ENCODE results near the gene ZSCAN20. TPM values are rescaled to one million over a fixed set of nuclear protein-coding genes. Genes with fewer than 3 reads are reported as not detected.

ZSCAN20 gene
- total and polyA plus RNA-seq, 2 experiments from 2014 or later: 0.91 to 4.9 TPM

GRCh38 chr1:33436557-33437285 lies 35.7 kb upstream of the ZSCAN20 start (continued):
- TF ChIP-seq, protein P1, sequence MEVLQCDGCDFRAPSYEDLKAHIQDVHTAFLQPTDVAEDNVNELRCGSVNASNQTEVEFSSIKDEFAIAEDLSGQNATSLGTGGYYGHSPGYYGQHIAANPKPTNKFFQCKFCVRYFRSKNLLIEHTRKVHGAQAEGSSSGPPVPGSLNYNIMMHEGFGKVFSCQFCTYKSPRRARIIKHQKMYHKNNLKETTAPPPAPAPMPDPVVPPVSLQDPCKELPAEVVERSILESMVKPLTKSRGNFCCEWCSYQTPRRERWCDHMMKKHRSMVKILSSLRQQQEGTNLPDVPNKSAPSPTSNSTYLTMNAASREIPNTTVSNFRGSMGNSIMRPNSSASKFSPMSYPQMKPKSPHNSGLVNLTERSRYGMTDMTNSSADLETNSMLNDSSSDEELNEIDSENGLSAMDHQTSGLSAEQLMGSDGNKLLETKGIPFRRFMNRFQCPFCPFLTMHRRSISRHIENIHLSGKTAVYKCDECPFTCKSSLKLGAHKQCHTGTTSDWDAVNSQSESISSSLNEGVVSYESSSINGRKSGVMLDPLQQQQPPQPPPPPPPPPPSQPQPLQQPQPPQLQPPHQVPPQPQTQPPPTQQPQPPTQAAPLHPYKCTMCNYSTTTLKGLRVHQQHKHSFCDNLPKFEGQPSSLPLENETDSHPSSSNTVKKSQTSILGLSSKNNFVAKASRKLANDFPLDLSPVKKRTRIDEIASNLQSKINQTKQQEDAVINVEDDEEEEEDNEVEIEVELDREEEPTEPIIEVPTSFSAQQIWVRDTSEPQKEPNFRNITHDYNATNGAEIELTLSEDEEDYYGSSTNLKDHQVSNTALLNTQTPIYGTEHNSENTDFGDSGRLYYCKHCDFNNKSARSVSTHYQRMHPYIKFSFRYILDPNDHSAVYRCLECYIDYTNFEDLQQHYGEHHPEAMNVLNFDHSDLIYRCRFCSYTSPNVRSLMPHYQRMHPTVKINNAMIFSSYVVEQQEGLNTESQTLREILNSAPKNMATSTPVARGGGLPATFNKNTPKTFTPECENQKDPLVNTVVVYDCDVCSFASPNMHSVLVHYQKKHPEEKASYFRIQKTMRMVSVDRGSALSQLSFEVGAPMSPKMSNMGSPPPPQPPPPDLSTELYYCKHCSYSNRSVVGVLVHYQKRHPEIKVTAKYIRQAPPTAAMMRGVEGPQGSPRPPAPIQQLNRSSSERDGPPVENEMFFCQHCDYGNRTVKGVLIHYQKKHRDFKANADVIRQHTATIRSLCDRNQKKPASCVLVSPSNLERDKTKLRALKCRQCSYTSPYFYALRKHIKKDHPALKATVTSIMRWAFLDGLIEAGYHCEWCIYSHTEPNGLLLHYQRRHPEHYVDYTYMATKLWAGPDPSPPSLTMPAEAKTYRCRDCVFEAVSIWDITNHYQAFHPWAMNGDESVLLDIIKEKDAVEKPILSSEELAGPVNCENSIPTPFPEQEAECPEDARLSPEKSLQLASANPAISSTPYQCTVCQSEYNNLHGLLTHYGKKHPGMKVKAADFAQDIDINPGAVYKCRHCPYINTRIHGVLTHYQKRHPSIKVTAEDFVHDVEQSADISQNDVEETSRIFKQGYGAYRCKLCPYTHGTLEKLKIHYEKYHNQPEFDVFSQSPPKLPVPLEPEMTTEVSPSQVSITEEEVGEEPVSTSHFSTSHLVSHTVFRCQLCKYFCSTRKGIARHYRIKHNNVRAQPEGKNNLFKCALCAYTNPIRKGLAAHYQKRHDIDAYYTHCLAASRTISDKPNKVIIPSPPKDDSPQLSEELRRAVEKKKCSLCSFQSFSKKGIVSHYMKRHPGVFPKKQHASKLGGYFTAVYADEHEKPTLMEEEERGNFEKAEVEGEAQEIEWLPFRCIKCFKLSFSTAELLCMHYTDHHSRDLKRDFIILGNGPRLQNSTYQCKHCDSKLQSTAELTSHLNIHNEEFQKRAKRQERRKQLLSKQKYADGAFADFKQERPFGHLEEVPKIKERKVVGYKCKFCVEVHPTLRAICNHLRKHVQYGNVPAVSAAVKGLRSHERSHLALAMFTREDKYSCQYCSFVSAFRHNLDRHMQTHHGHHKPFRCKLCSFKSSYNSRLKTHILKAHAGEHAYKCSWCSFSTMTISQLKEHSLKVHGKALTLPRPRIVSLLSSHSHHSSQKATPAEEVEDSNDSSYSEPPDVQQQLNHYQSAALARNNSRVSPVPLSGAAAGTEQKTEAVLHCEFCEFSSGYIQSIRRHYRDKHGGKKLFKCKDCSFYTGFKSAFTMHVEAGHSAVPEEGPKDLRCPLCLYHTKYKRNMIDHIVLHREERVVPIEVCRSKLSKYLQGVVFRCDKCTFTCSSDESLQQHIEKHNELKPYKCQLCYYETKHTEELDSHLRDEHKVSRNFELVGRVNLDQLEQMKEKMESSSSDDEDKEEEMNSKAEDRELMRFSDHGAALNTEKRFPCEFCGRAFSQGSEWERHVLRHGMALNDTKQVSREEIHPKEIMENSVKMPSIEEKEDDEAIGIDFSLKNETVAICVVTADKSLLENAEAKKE (CRISPR knock-in tag; IDR thresholded peaks at IDR 0.05): no peak

DNA sequence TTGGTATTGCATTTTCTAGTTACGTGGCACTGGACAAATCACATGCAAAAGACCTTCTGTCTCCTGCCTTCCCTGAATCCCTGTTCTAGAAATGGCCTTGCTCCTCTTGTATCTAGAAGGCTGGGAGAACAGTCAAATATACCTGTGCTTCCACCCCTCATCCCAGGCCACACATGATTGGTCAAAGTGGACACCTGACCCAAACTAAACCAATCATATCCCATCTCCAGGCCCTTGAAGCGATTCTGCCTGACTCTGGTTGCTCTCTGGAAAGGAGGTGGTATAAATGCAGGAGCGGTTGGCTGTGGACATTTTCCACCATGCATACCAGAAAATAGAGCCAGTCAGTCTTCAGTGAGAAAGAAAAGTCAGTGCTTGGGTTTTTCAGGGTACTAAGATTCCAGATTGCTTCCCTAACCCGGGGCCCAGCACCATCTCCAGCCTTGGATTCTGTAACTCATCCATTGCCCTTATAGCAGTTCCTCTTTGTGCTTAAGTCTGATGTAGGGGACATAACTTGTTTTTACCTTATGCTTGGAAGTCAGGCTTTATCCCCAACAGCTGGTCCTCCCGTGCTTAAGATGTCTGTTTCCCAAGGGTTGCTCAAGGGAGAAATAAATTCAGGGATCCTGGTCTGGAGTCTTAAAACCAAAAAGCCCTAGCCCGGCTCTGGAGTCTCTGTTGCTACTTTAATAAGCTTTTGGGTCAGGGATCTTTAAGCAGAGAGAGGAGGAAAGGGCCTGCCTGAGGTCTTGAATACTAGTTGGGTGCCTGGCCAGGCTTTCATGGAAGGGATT lies 33.9 kb upstream of the ZSCAN20 start:
- DNase-seq (ENCODE audit: low spot score) (no peak), ATAC-seq (peak; percentile 30; the same call in 1 of the 3 replicates)
- peaks cover 20% of the 10 kb centered on the region for H3K4me1 Mint-ChIP-seq
- Histone ChIP-seq H3F3A (replicated peaks; ENCODE audit: low read depth) (no peaks in the 10 kb centered on the region), H3K27me3 (ENCODE audit: insufficient read depth) (no peaks in the 10 kb centered on the region), H3K4me3 (no peak overlapping the region), H3K79me2 (replicated peaks; ENCODE audit: insufficient read depth) (no peaks in the 10 kb centered on the region), H3K4me2 (no peak overlapping the region), H3K27ac (ENCODE audit: low read depth) (no peak overlapping the region), H4K20me1 (replicated peaks; ENCODE audit: insufficient read depth) (no peaks in the 10 kb centered on the region), H3K4me1 (ENCODE audit: insufficient read depth) (peaks cover 5% of the 10 kb centered on the region; the same call in 1 of the 2 replicates), H2AFZ (no peak overlapping the region), H3K9me2 (ENCODE audit: insufficient read depth) (no peaks in the 10 kb centered on the region), H3K36me3 (ENCODE audit: insufficient read depth) (no peaks in the 10 kb centered on the region)
- peaks cover 5% of the 10 kb centered on the region for H3K27me3 Mint-ChIP-seq (ENCODE audit: insufficient read depth, low read depth, poor library complexity)
- H3K9me3 Mint-ChIP-seq: no peaks in the 10 kb centered on the region
- no peak overlapping the region for H3K27ac Mint-ChIP-seq
- TF ChIP-seq JUNB (IDR thresholded peaks at IDR 0.05; ENCODE audit: unreplicated experiment): no peak
- no peak for TF ChIP-seq ZNF114 (CRISPR knock-in tag; IDR thresholded peaks at IDR 0.05)
- TF ChIP-seq NANOG (IDR thresholded peaks at IDR 0.05; ENCODE audit: borderline replicate concordance): no peak
- H3K4me3 Mint-ChIP-seq: no peak overlapping the region
- H3K36me3 Mint-ChIP-seq (ENCODE audit: low read depth): no peaks in the 10 kb centered on the region

All from GM23338 (cell line).